ENCODE data around the gene ZC3HAV1L. TPM values are rescaled to one million over a fixed set of nuclear protein-coding genes. Genes with fewer than 3 reads are reported as not detected.
A peak's percentile ranks its signal among the peaks of the same experiment; 100 is the strongest.

The ZC3HAV1L gene, protein sequence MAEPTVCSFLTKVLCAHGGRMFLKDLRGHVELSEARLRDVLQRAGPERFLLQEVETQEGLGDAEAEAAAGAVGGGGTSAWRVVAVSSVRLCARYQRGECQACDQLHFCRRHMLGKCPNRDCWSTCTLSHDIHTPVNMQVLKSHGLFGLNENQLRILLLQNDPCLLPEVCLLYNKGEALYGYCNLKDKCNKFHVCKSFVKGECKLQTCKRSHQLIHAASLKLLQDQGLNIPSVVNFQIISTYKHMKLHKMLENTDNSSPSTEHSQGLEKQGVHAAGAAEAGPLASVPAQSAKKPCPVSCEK
- 10 to 100 TPM; 16.8 to 23.3 (median 18.0) TPM for total RNA-seq

DNA sequence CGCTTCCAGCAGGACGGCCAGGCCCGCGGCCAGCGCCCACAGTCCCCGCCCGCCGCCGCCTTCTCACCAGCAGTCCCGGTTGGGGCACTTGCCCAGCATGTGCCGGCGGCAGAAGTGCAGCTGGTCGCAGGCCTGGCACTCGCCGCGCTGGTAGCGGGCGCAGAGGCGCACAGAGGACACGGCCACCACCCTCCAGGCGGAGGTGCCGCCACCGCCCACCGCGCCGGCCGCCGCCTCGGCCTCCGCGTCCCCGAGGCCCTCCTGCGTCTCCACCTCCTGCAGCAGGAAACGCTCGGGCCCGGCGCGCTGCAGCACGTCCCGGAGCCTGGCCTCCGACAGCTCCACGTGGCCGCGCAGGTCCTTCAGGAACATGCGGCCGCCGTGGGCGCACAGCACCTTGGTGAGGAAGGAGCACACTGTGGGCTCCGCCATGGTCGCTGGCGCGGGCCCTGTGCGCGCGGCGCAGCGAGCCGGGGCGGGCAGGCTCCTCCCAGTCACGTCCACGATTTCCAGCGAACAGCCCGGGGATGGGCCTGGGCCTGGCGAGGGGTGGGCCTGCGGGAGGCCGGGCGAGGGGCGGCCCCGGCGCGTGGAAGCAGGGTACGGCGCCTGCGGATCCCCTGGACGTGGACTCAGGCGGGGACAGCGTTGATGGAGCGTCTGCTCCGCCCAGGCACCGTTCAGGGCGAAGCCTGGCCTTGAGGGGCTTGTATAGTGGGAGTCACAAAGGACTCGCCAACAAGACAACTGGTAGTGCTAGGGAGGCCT, at the start of gene ZC3HAV1L:
TSS of gene ZC3HAV1L (minus strand) at position 457 of the 768 bp plus-strand sequence. CDS start at position 432, 25 bp downstream.
- DNase-seq (ENCODE audit: low spot score) (peak; percentile 31), ATAC-seq (ENCODE audit: low FRiP score) (peak; percentile 92)
- TF ChIP-seq, protein P1, sequence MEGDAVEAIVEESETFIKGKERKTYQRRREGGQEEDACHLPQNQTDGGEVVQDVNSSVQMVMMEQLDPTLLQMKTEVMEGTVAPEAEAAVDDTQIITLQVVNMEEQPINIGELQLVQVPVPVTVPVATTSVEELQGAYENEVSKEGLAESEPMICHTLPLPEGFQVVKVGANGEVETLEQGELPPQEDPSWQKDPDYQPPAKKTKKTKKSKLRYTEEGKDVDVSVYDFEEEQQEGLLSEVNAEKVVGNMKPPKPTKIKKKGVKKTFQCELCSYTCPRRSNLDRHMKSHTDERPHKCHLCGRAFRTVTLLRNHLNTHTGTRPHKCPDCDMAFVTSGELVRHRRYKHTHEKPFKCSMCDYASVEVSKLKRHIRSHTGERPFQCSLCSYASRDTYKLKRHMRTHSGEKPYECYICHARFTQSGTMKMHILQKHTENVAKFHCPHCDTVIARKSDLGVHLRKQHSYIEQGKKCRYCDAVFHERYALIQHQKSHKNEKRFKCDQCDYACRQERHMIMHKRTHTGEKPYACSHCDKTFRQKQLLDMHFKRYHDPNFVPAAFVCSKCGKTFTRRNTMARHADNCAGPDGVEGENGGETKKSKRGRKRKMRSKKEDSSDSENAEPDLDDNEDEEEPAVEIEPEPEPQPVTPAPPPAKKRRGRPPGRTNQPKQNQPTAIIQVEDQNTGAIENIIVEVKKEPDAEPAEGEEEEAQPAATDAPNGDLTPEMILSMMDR (IDR thresholded peaks at IDR 0.05): no peak

DNA sequence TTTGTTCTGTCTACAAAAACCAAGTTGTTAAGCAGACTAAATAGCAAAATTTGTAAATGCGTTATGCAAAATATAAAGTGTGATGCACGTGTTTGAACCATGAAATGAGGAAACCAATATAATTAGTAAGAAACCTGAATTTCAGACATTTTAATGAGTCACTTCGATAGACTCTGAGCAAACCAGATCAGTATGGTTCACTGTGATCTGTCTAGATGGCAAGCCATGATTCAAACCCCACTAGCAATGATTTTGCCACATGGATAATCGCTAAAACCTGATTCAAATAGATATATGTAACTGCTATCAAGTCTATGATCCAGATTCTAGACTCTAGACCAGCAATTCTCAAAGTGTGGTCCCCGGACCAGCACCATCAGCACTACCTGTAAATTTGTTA, 48.9 kb upstream of the ZC3HAV1L start:
- ATAC-seq (ENCODE audit: low FRiP score) (no peak), DNase-seq (ENCODE audit: low spot score) (no peak)
- TF ChIP-seq, protein P1 (IDR thresholded peaks at IDR 0.05): no peak

DNA sequence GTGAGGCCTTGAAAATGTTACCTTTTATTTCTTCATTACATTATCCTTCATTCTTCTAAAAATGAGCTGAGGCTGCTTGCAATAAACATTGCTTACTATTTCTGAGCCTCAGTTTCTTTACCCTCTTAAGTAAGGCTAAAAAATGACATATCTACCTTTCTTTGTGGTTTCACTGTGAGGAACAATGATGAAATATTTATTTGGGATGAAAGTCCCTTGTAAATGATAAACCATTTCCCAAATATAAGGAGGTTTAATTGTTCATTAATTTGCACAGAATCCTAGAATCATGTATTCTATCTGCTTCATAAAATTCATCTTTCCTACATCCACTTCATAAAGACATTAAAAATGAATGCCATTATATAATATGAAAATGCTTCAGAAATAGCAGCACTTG, 45.7 kb upstream of the ZC3HAV1L start:
- TF ChIP-seq, protein P1 (IDR thresholded peaks at IDR 0.05): no peak
- no peak for DNase-seq (ENCODE audit: low spot score)

DNA sequence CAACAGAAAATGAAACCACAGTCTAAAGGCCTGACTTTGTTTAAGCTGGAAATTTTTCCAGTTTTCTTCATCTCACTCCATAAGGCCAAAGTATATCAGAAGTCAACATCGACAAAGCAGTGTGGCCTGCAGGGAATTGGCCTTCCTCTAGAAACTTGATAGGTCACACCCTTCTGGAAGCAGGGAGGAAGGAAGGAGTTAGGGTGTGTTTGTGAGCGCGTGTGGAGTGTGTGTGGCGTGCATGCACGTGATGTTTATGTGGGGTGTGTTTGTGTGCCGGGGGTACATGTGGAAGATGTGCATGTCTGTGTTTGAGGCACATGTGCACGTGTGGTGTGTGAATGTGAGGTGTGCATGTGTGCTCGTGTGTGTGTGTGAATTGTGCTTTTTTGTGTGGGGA, 45.1 kb upstream of the ZC3HAV1L start:
- ATAC-seq (ENCODE audit: low FRiP score): no peak
- DNase-seq (ENCODE audit: low spot score): no peak
- TF ChIP-seq, protein P1 (IDR thresholded peaks at IDR 0.05): no peak

More for the DNA sequence above, 45.7 kb upstream of the ZC3HAV1L start:
- no peak for ATAC-seq (ENCODE audit: low FRiP score)

DNA sequence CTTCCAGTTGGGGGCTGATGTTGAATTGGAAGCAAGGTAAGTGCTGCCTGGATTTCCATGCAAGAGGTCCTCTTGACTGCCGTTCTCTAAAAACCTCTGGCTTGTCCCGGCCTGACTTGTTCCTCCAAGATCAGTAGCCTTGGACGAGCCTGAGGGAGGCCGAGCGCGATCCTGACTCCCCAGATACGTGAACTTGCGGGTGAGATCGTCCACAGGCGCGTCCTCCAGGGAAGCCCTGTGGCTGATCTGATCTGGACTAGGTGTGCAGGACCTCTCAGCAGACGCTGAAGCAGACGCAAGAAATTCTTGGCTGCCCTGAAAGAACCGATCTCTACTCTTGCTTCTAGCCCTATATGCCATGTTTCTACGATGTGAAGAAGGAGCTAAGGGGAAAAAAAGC, 44.0 kb upstream of the ZC3HAV1L start:
- DNase-seq (ENCODE audit: low spot score): no peak
- no peak for ATAC-seq (ENCODE audit: low FRiP score)
- TF ChIP-seq, protein P1 (IDR thresholded peaks at IDR 0.05): no peak

DNA sequence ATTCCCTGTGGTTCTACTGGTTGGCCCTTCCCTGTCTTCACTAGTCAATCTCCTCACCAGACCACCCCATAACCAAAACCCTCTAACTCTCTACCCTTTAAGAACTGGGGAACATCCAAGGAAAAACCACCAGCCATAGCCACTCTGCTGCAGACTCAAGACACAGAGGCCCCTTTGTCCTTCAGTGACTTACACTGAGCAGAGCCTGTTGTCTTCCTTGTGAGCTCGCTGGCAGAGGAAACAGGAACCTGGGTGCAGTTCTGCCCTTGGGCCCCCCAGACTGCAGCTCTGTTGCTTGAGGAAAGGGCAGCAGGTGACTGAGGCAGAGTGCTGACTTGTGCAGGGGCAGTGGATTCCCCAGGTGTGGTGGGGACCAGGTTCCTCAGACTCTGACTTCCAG, 43.1 kb upstream of the ZC3HAV1L start:
- TF ChIP-seq, protein P1 (IDR thresholded peaks at IDR 0.05): no peak
- DNase-seq (ENCODE audit: low spot score) (no peak), ATAC-seq (ENCODE audit: low FRiP score) (no peak)
